ENCODE data around the gene SRR. TPM values are rescaled to one million over a fixed set of nuclear protein-coding genes. Genes with fewer than 3 reads are reported as not detected.

SRR gene
- total RNA-seq, 1 experiment from 2014 or later = 13.3 TPM

GRCh38 chr17:2338315-2338657 is 34.5 kb downstream of the SRR start:
- Histone ChIP-seq H3K79me2 (ENCODE audit: low read length) (peaks cover 74% of the 10 kb centered on the region), H3K36me3 (ENCODE audit: insufficient read depth, low read length) (peaks cover 25% of the 10 kb centered on the region), H3K4me2 (ENCODE audit: low read depth, low read length, poor library complexity, severe bottlenecking) (peak overlapping the region; percentile 81), H3K4me1 (ENCODE audit: low read length) (peaks cover 26% of the 10 kb centered on the region), H3K9me2 (replicated peaks; ENCODE audit: insufficient read depth, low read length) (no peaks in the 10 kb centered on the region), H3K9ac (ENCODE audit: low read length) (peak overlapping the region; percentile 94), H3K27ac (ENCODE audit: low read length) (peak overlapping the region; percentile 69; the same call in 1 of the 2 replicates), H3K4me3 (ENCODE audit: low read length) (peak overlapping the region; percentile 91), H3K27me3 (ENCODE audit: low read length) (no peaks in the 10 kb centered on the region), H2AFZ (ENCODE audit: low read length) (peak overlapping the region; percentile 16; the same call in 1 of the 2 replicates), H3K9me3 (ENCODE audit: low read length) (no peaks in the 10 kb centered on the region), H4K20me1 (ENCODE audit: insufficient read depth, low read depth, low read length) (no peaks in the 10 kb centered on the region)
- DNase-seq = peak; percentile 43

- no peaks in the 10 kb centered on the region for H3K9me2 ChIP-seq (replicated peaks; ENCODE audit: insufficient read depth, low read length)
- no peak overlapping the region for H2AFZ ChIP-seq (ENCODE audit: low read length)
- no peak overlapping the region for H3K27ac ChIP-seq (ENCODE audit: low read length)
- no peak overlapping the region for H3K4me2 ChIP-seq (ENCODE audit: low read depth, low read length, poor library complexity, severe bottlenecking)
- H3K9me3 ChIP-seq (ENCODE audit: low read length) = no peaks in the 10 kb centered on the region
- H3K9ac ChIP-seq (ENCODE audit: low read length) = no peak overlapping the region
- no peak overlapping the region for H3K4me3 ChIP-seq (ENCODE audit: low read length)
- H3K4me1 ChIP-seq (ENCODE audit: low read length) = peaks cover 1% of the 10 kb centered on the region
- no peak for DNase-seq
- H3K79me2 ChIP-seq (ENCODE audit: low read length) = peaks cover 38% of the 10 kb centered on the region
- no peaks in the 10 kb centered on the region for H3K27me3 ChIP-seq (ENCODE audit: low read length)
- H3K36me3 ChIP-seq (ENCODE audit: insufficient read depth, low read length) = no peaks in the 10 kb centered on the region
- no peaks in the 10 kb centered on the region for H4K20me1 ChIP-seq (ENCODE audit: insufficient read depth, low read depth, low read length)
These were observed 39.7 kb downstream of the SRR start for GRCh38 chr17:2343421-2343820.

GRCh38 chr17:2344528-2344927 is 40.8 kb downstream of the SRR start:
- DNase-seq = no peak
- Histone ChIP-seq H3K36me3 (ENCODE audit: insufficient read depth, low read length) (no peaks in the 10 kb centered on the region), H3K79me2 (ENCODE audit: low read length) (peaks cover 29% of the 10 kb centered on the region), H3K9me3 (ENCODE audit: low read length) (no peaks in the 10 kb centered on the region), H3K27ac (ENCODE audit: low read length) (no peak overlapping the region), H4K20me1 (ENCODE audit: insufficient read depth, low read depth, low read length) (no peaks in the 10 kb centered on the region), H3K9ac (ENCODE audit: low read length) (no peak overlapping the region), H3K4me2 (ENCODE audit: low read depth, low read length, poor library complexity, severe bottlenecking) (no peak overlapping the region), H3K4me3 (ENCODE audit: low read length) (no peak overlapping the region), H3K9me2 (replicated peaks; ENCODE audit: insufficient read depth, low read length) (no peaks in the 10 kb centered on the region), H2AFZ (ENCODE audit: low read length) (no peak overlapping the region), H3K27me3 (ENCODE audit: low read length) (no peaks in the 10 kb centered on the region), H3K4me1 (ENCODE audit: low read length) (no peaks in the 10 kb centered on the region)

- no peaks in the 10 kb centered on the region for H3K9me2 ChIP-seq (replicated peaks; ENCODE audit: insufficient read depth, low read length)
These were observed 42.7 kb downstream of the SRR start for GRCh38 chr17:2346475-2346874.

GRCh38 chr17:2347805-2348685 is 44.3 kb downstream of the SRR start:
- H3K27ac ChIP-seq (ENCODE audit: low read length) = no peak overlapping the region
- H4K20me1 ChIP-seq (ENCODE audit: insufficient read depth, low read depth, low read length) = no peaks in the 10 kb centered on the region
- no peak overlapping the region for H3K4me2 ChIP-seq (ENCODE audit: low read depth, low read length, poor library complexity, severe bottlenecking)
- no peaks in the 10 kb centered on the region for H3K36me3 ChIP-seq (ENCODE audit: insufficient read depth, low read length)
- H3K79me2 ChIP-seq (ENCODE audit: low read length) = peaks cover 13% of the 10 kb centered on the region
- no peak overlapping the region for H2AFZ ChIP-seq (ENCODE audit: low read length)
- H3K9ac ChIP-seq (ENCODE audit: low read length) = no peak overlapping the region
- no peaks in the 10 kb centered on the region for H3K9me2 ChIP-seq (replicated peaks; ENCODE audit: insufficient read depth, low read length)
- DNase-seq = no peak
- H3K27me3 ChIP-seq (ENCODE audit: low read length) = no peaks in the 10 kb centered on the region
- H3K4me1 ChIP-seq (ENCODE audit: low read length) = no peaks in the 10 kb centered on the region
- no peaks in the 10 kb centered on the region for H3K9me3 ChIP-seq (ENCODE audit: low read length)
- H3K4me3 ChIP-seq (ENCODE audit: low read length) = no peak overlapping the region

More at GRCh38 chr17:2346475-2346874, 42.7 kb downstream of the SRR start:
- no peak overlapping the region for H3K9ac ChIP-seq (ENCODE audit: low read length)
- H3K4me1 ChIP-seq (ENCODE audit: low read length) = no peaks in the 10 kb centered on the region
- no peak overlapping the region for H3K27ac ChIP-seq (ENCODE audit: low read length)
- H3K4me2 ChIP-seq (ENCODE audit: low read depth, low read length, poor library complexity, severe bottlenecking) = no peak overlapping the region
- H4K20me1 ChIP-seq (ENCODE audit: insufficient read depth, low read depth, low read length) = no peaks in the 10 kb centered on the region
- no peak for DNase-seq
- H3K79me2 ChIP-seq (ENCODE audit: low read length) = peaks cover 14% of the 10 kb centered on the region
- H3K27me3 ChIP-seq (ENCODE audit: low read length) = no peaks in the 10 kb centered on the region
- H3K4me3 ChIP-seq (ENCODE audit: low read length) = no peak overlapping the region
- no peak overlapping the region for H2AFZ ChIP-seq (ENCODE audit: low read length)
- H3K36me3 ChIP-seq (ENCODE audit: insufficient read depth, low read length) = no peaks in the 10 kb centered on the region
- H3K9me3 ChIP-seq (ENCODE audit: low read length) = no peaks in the 10 kb centered on the region

- Histone ChIP-seq H3K4me1 (ENCODE audit: low read length) (peaks cover 3% of the 10 kb centered on the region; the same call in 1 of the 2 replicates), H3K9me3 (ENCODE audit: low read length) (no peaks in the 10 kb centered on the region), H2AFZ (ENCODE audit: low read length) (no peak overlapping the region), H3K27ac (ENCODE audit: low read length) (no peak overlapping the region), H3K4me2 (ENCODE audit: low read depth, low read length, poor library complexity, severe bottlenecking) (no peak overlapping the region), H3K9ac (ENCODE audit: low read length) (no peak overlapping the region), H3K4me3 (ENCODE audit: low read length) (no peak overlapping the region), H3K27me3 (ENCODE audit: low read length) (no peaks in the 10 kb centered on the region), H3K36me3 (ENCODE audit: insufficient read depth, low read length) (no peaks in the 10 kb centered on the region), H3K9me2 (replicated peaks; ENCODE audit: insufficient read depth, low read length) (no peaks in the 10 kb centered on the region), H4K20me1 (ENCODE audit: insufficient read depth, low read depth, low read length) (no peaks in the 10 kb centered on the region), H3K79me2 (ENCODE audit: low read length) (peaks cover 14% of the 10 kb centered on the region)
- DNase-seq = no peak
These were observed 47.5 kb downstream of the SRR start for GRCh38 chr17:2351269-2351668.

- Histone ChIP-seq H3K4me3 (ENCODE audit: low read length) (no peak overlapping the region), H3K79me2 (ENCODE audit: low read length) (peaks cover 19% of the 10 kb centered on the region), H4K20me1 (ENCODE audit: insufficient read depth, low read depth, low read length) (no peaks in the 10 kb centered on the region), H3K36me3 (ENCODE audit: insufficient read depth, low read length) (no peaks in the 10 kb centered on the region), H3K27me3 (ENCODE audit: low read length) (no peaks in the 10 kb centered on the region), H3K9me3 (ENCODE audit: low read length) (no peaks in the 10 kb centered on the region), H3K4me1 (ENCODE audit: low read length) (peaks cover 3% of the 10 kb centered on the region; the same call in 1 of the 2 replicates), H3K9me2 (replicated peaks; ENCODE audit: insufficient read depth, low read length) (no peaks in the 10 kb centered on the region), H2AFZ (ENCODE audit: low read length) (no peak overlapping the region), H3K9ac (ENCODE audit: low read length) (no peak overlapping the region), H3K4me2 (ENCODE audit: low read depth, low read length, poor library complexity, severe bottlenecking) (no peak overlapping the region), H3K27ac (ENCODE audit: low read length) (no peak overlapping the region)
- peak; percentile 43 for DNase-seq
These were observed 50.6 kb downstream of the SRR start for GRCh38 chr17:2354311-2354710.

- Histone ChIP-seq H3K9me2 (replicated peaks; ENCODE audit: insufficient read depth, low read length) (no peaks in the 10 kb centered on the region), H4K20me1 (ENCODE audit: insufficient read depth, low read depth, low read length) (no peaks in the 10 kb centered on the region), H2AFZ (ENCODE audit: low read length) (no peak overlapping the region), H3K9me3 (ENCODE audit: low read length) (no peaks in the 10 kb centered on the region), H3K79me2 (ENCODE audit: low read length) (peaks cover 19% of the 10 kb centered on the region), H3K9ac (ENCODE audit: low read length) (no peak overlapping the region), H3K4me1 (ENCODE audit: low read length) (peaks cover 3% of the 10 kb centered on the region; the same call in 1 of the 2 replicates), H3K27ac (ENCODE audit: low read length) (no peak overlapping the region), H3K4me3 (ENCODE audit: low read length) (no peak overlapping the region), H3K36me3 (ENCODE audit: insufficient read depth, low read length) (no peaks in the 10 kb centered on the region), H3K4me2 (ENCODE audit: low read depth, low read length, poor library complexity, severe bottlenecking) (no peak overlapping the region), H3K27me3 (ENCODE audit: low read length) (no peaks in the 10 kb centered on the region)
- no peak for DNase-seq
These were observed 53.5 kb downstream of the SRR start for GRCh38 chr17:2357237-2357636.
